ENCODE results near the gene DUSP2.

DNA sequence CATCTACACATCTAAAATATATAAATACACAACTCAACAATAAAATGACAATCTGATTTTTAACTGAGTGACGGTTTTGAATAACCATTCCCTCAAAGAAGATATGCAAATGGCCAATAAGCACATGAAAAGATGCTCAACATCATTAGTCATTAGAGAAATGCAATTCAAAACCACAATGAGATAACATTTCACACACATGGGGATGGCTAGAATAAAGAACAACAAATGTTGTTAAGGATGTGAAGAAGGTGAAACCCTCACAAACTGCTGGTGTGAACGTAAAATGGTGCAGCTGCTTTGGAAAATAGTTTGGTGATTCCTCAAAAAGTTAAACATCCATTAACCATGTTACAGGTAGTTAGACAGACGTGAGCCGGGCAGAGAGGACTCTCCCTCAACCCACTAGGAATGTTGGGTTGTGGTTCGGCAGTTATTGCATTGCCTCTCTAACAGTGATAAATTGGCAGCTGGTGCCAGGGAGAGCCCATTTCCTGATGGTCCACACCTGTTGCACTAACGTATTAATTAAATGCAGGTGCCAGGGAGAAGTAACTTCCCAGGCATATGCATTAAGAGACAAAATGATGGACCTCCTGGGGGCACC is 22.3 kb upstream of the DUSP2 start:
- TF ChIP-seq, protein P1, sequence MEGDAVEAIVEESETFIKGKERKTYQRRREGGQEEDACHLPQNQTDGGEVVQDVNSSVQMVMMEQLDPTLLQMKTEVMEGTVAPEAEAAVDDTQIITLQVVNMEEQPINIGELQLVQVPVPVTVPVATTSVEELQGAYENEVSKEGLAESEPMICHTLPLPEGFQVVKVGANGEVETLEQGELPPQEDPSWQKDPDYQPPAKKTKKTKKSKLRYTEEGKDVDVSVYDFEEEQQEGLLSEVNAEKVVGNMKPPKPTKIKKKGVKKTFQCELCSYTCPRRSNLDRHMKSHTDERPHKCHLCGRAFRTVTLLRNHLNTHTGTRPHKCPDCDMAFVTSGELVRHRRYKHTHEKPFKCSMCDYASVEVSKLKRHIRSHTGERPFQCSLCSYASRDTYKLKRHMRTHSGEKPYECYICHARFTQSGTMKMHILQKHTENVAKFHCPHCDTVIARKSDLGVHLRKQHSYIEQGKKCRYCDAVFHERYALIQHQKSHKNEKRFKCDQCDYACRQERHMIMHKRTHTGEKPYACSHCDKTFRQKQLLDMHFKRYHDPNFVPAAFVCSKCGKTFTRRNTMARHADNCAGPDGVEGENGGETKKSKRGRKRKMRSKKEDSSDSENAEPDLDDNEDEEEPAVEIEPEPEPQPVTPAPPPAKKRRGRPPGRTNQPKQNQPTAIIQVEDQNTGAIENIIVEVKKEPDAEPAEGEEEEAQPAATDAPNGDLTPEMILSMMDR (IDR thresholded peaks at IDR 0.05), result no peak
- TF ChIP-seq POLR2A (IDR thresholded peaks at IDR 0.05), result no peak
